Urinary bladder (tissue), 4 donors: ENCODE data around the gene FOXC2. TPM values are rescaled to one million over a fixed set of nuclear protein-coding genes. Genes with fewer than 3 reads are reported as not detected.
"Not testable (repeated sequence)": the region's sequence is repeated elsewhere in the genome, so short reads cannot be mapped to it uniquely, and the experiment has no call there.

ENCODE experiments used
- DNase-seq: peaks from one replicate; pipeline ENCODE4 v3.0.0-alpha.2; 2015; ENCODE audit errors: extremely low spot score
- H3K27ac ChIP-seq: one replicate; pipeline ENCODE4 v1.5.1; 2013; ENCODE audit warnings: low read depth, mild to moderate bottlenecking, moderate library complexity
- H3K36me3 ChIP-seq: one replicate; pipeline ENCODE4 v1.6.1; 2013; ENCODE audit warnings: mild to moderate bottlenecking, moderate library complexity; ENCODE audit not compliant: insufficient read depth
- H3K4me1 ChIP-seq: one replicate; pipeline ENCODE4 v1.6.1; 2013; ENCODE audit warnings: mild to moderate bottlenecking, moderate library complexity; ENCODE audit not compliant: insufficient read depth
- H3K4me3 ChIP-seq: one replicate; pipeline ENCODE4 v1.5.1; 2013; ENCODE audit warnings: low read depth, low read length
- WGBS: extraction: QIAGEN DNeasy Blood & Tissue Kit; methylation state at CpG from one replicate; pipeline ENCODE4 v1.1.7; 2013; 5-methylcytosine and 5-hydroxymethylcytosine counted together
- polyA plus RNA-seq: library from polyadenylated mRNA; stranded (reverse); fragments of 200-250 nt; gene quantifications from one replicate; pipeline ENCODE4 v1.2.3, GENCODE V29; 2013
- total RNA-seq: library from RNA; depleted of rRNA; stranded (reverse); fragments of >200 nt; gene quantifications from one replicate; pipeline ENCODE4 v1.2.3, GENCODE V29; 2014
- donor health status: healthy with polysubstance abuse.
- donor health status: healthy.

Gene FOXC2
- total and polyA plus RNA-seq, 2 donors, result 0.58 to 0.73 TPM

DNA sequence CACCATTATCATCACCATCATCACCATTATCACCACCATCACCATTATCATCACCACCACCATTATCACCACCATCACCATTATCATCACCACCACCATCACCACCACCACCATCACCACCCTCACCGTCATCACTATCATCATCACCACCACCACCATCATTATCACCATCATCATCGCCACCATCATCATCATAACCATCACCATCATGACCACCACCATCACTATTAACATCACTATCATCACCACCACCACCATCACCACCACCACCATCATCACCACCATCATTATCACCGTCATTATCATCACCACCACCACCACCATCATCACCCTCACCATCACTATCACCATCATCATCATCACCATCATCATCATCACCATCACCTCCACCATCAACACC lies 20.9 kb downstream of the FOXC2 start:
- WGBS, result 94% methylated on average over 3 of the region's 3 CpGs
- no peak for DNase-seq
- Histone ChIP-seq H3K4me1 (no peaks in the 10 kb centered on the region), H3K36me3 (no peaks in the 10 kb centered on the region), H3K4me3 (no peak overlapping the region), H3K27ac (no peak overlapping the region)

DNA sequence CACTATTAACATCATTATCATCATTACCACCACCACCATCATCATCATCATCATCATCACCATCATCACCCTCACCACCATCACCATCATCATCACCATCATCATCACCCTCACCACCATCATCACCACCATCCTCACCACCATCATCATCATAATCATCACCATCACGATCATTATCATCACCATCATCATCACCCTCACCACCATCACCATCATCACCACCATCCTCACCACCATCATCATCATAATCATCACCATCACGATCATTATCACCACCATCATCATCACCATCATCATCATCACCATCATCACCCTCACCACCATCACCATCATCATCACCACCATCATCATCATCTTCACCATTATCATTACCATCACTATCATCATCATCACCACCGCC lies 21.3 kb downstream of the FOXC2 start:
- not testable (repeated sequence) for H3K4me1 ChIP-seq, H3K4me3 ChIP-seq, H3K36me3 ChIP-seq, H3K27ac ChIP-seq, DNase-seq
- WGBS, result 91% methylated on average over 3 of the region's 3 CpGs

DNA sequence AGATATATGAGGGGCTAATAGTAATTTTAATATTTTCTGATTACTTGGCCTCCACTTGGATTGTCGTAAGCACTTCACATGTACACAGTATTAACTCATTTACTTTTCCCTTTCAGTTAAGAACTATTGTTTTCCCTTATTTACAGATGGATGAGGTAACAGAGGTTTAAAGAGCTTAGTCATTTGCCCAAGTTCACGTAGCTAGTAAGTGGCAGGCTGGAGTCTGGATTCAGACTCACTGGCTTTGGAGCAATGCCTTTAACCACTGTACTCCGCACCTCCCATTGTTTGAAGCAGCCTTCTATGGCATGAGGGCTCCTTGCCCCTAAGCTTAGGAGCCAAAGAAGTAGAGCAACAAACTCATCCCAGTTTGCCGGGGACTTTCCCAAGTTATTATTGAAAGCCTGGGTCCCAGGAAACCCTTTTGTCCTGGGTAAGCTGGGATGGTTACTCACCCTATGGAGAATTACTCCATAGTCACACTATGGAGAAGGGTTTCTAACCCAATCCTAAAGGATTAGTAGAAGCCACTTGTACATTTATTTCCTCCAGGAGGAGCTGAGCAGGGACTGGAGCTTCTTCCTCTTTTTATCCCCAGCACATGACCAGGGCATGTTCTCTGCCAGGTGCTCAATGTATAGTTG lies 24.0 kb downstream of the FOXC2 start:
- no peak overlapping the region for H3K27ac ChIP-seq

DNA sequence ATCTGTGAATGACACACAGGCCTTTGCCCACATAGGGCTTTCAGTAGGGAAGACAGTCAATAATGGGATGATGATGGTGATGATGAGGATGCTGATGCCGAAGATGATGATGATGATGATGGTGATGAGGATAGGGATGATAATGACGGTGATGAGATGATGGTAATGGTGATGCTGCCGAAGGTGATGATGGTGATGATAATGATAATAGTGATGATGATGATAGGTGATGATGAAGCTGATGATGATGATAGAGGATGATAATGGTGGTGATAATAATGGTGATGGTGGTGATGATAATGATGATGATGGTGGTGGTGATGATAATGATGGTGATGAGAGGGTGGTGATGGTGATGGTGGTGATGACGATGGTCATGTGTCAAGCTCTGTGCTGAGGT lies 24.6 kb downstream of the FOXC2 start:
- no peak for DNase-seq
- Histone ChIP-seq H3K36me3 (no peaks in the 10 kb centered on the region), H3K4me3 (no peak overlapping the region), H3K27ac (no peak overlapping the region), H3K4me1 (no peaks in the 10 kb centered on the region)
- 80% methylated on average over 4 of the region's 4 CpGs for WGBS

More for the DNA sequence above, 24.0 kb downstream of the FOXC2 start:
- Histone ChIP-seq H3K4me3 (no peak overlapping the region), H3K36me3 (no peaks in the 10 kb centered on the region), H3K4me1 (no peaks in the 10 kb centered on the region)
- no peak for DNase-seq
- WGBS, result 81% methylated on average over 4 of the region's 4 CpGs

GRCh38 chr16:86593913-86594620 lies 27.4 kb downstream of the FOXC2 start:
- DNase-seq, result no peak
- Histone ChIP-seq H3K27ac (no peak overlapping the region), H3K4me1 (no peaks in the 10 kb centered on the region), H3K36me3 (no peaks in the 10 kb centered on the region), H3K4me3 (no peak overlapping the region)
- 32% methylated on average over 13 of the region's 13 CpGs for WGBS

GRCh38 chr16:86594721-86595120 lies 28.1 kb downstream of the FOXC2 start:
- Histone ChIP-seq H3K27ac (no peak overlapping the region), H3K36me3 (no peaks in the 10 kb centered on the region), H3K4me1 (no peaks in the 10 kb centered on the region), H3K4me3 (no peak overlapping the region)
- no peak for DNase-seq
- 27% methylated on average over 8 of the region's 8 CpGs for WGBS

GRCh38 chr16:86595983-86596605 lies 29.5 kb downstream of the FOXC2 start:
- no peaks in the 10 kb centered on the region for H3K4me1 ChIP-seq
- no peak for DNase-seq
- no peak overlapping the region for H3K27ac ChIP-seq
- no peak overlapping the region for H3K4me3 ChIP-seq
- 80% methylated on average over 10 of the region's 10 CpGs for WGBS
- no peaks in the 10 kb centered on the region for H3K36me3 ChIP-seq

GRCh38 chr16:86597126-86597879 lies 30.7 kb downstream of the FOXC2 start:
- no peak overlapping the region for H3K4me3 ChIP-seq
- WGBS, result 83% methylated on average over 18 of the region's 18 CpGs
- H3K4me1 ChIP-seq, result no peaks in the 10 kb centered on the region

GRCh38 chr16:86597880-86598606 lies 31.4 kb downstream of the FOXC2 start:
- Histone ChIP-seq H3K36me3 (no peaks in the 10 kb centered on the region), H3K27ac (no peak overlapping the region), H3K4me1 (no peaks in the 10 kb centered on the region), H3K4me3 (no peak overlapping the region)
- DNase-seq, result no peak
- WGBS, result 60% methylated on average over 7 of the region's 7 CpGs

More at GRCh38 chr16:86597126-86597879, 30.7 kb downstream of the FOXC2 start:
- no peak for DNase-seq
- Histone ChIP-seq H3K27ac (no peak overlapping the region), H3K36me3 (no peaks in the 10 kb centered on the region)

GRCh38 chr16:86598607-86599565 lies 32.3 kb downstream of the FOXC2 start:
- WGBS, result 56% methylated on average over 22 of the region's 22 CpGs
- Histone ChIP-seq H3K4me1 (no peaks in the 10 kb centered on the region), H3K27ac (no peak overlapping the region), H3K4me3 (no peak overlapping the region), H3K36me3 (no peaks in the 10 kb centered on the region)
- no peak for DNase-seq

DNA sequence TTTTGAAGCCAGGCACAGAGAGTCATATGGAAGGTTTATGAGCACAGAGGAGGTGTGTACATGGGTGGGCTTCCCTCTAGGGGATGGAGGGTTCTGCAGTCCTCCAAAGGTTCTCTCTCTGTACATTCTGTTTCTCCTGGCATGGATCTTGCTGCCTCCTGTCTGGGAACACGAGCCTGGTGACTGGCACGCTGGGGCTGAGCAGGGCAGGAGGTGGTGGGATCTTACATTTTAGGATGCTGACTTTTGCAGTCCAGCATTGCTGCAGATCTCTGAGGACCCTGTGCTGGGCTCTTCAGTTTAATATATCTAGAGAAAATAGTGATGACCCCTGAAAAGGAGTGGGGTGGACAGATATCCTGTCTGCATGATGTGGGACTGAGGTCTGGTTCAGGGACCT lies 34.7 kb downstream of the FOXC2 start:
- WGBS, result 86% methylated on average over 2 of the region's 2 CpGs
- no peaks in the 10 kb centered on the region for H3K36me3 ChIP-seq
- DNase-seq, result no peak
- H3K27ac ChIP-seq, result no peak overlapping the region
- H3K4me1 ChIP-seq, result no peaks in the 10 kb centered on the region
- H3K4me3 ChIP-seq, result no peak overlapping the region

DNA sequence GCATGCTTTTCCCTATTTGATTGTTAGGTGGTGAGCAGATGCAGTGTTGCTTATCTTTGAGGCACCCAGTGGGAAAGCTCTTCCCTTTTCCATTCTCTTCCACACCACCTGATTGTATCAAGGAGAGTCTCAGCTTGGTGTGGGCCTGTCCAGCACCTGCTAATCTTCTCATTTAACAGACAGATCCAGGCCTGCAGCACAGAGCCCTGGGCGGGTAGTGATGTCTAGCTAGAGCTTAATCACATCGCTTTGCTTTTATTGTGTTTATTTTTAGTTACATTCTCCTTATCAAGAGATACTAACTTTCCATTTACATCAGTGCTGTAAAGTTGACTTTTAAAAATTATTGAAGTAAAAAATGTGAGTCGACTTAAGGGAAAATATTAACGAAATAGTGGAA lies 35.9 kb downstream of the FOXC2 start:
- no peak overlapping the region for H3K27ac ChIP-seq
- H3K4me3 ChIP-seq, result no peak overlapping the region
- H3K4me1 ChIP-seq, result no peaks in the 10 kb centered on the region
- DNase-seq, result no peak
- no peaks in the 10 kb centered on the region for H3K36me3 ChIP-seq
- whole genome bisulfite sequencing, result 40% methylated on average over 4 of the region's 4 CpGs
